WTC11 (cell line): ENCODE measurements around the gene CLTCL1. TPM values are rescaled to one million over a fixed set of nuclear protein-coding genes. Genes with fewer than 3 reads are reported as not detected.

Source experiments
- ATAC-seq: fragments of 200-7000 bp; cut with Tn5 transposase; 2 replicates; pipeline ENCODE4 v1.10.0; 2021; ENCODE audit warnings: mild to moderate bottlenecking, moderate library complexity
- CTCF ChIA-PET: fragments of 300-600 bp; sonication (Branson Sonifier 250); formaldehyde crosslinking; loops from one replicate; lab custom pipeline; 2021; ENCODE audit warnings: antibody characterized with exemption; lab: Charles Lee
- POLR2A ChIA-PET: fragments of 350-600 bp; sonication (Branson Sonifier 250); formaldehyde crosslinking; loops from one replicate; lab custom pipeline; 2021; ENCODE audit warnings: antibody characterized with exemption; lab: Charles Lee
- DNase-seq: peaks from one replicate; pipeline ENCODE4 v3.0.0; 2021; ENCODE audit warnings: low spot score
- H3K27ac Mint-ChIP-seq: 2 replicates; pipeline ENCODE4 v1.8.0; 2021; ENCODE audit warnings: mixed read lengths
- H3K27me3 Mint-ChIP-seq: 2 replicates; pipeline ENCODE4 v1.8.0; 2021; ENCODE audit warnings: low read depth, mild to moderate bottlenecking, moderate library complexity, mixed read lengths
- H3K36me3 Mint-ChIP-seq: 2 replicates; pipeline ENCODE4 v1.8.0; 2021; ENCODE audit warnings: mixed read lengths
- H3K4me1 Mint-ChIP-seq: 2 replicates; pipeline ENCODE4 v1.8.0; 2022; ENCODE audit warnings: mixed read lengths
- H3K4me3 Mint-ChIP-seq: 2 replicates; pipeline ENCODE4 v1.8.0; 2021; ENCODE audit warnings: mild to moderate bottlenecking, moderate library complexity, mixed read lengths
- H3K9me3 Mint-ChIP-seq: 2 replicates; pipeline ENCODE4 v1.8.0; 2021; ENCODE audit warnings: mixed read lengths
- CBFB ChIP-seq: sonication (generic); formaldehyde crosslinking; IDR thresholded peaks from 2 replicates; pipeline ENCODE4 v1.8.1; 2022; ENCODE audit warnings: mild to moderate bottlenecking, low read depth, missing genetic modification reagents
- FOXK1 ChIP-seq: sonication (generic); formaldehyde crosslinking; IDR thresholded peaks from 2 replicates; pipeline ENCODE4 v1.8.0; 2022; ENCODE audit warnings: mild to moderate bottlenecking, moderate library complexity, missing genetic modification reagents
- FOXP1 ChIP-seq: sonication (generic); formaldehyde crosslinking; IDR thresholded peaks from 2 replicates; pipeline ENCODE4 v1.8.0; 2022; ENCODE audit warnings: missing genetic modification reagents, mild to moderate bottlenecking, moderate library complexity, borderline replicate concordance
- GRHL2 ChIP-seq: fragments of 250-450 bp; sonication (Bioruptor Pico); IDR thresholded peaks from 2 replicates; pipeline ENCODE4 v1.8.0; 2022; ENCODE audit warnings: mild to moderate bottlenecking, moderate library complexity; ENCODE audit not compliant: insufficient replicate concordance, severe bottlenecking
- HMGA2 ChIP-seq: fragments of 250-450 bp; sonication (Bioruptor Pico); IDR thresholded peaks from 2 replicates; pipeline ENCODE4 v1.4.0; 2021; ENCODE audit warnings: mild to moderate bottlenecking, moderate library complexity
- MXD4 ChIP-seq: fragments of 250-450 bp; sonication (Bioruptor Pico); IDR thresholded peaks from 2 replicates; pipeline ENCODE4 v1.8.0; 2021; ENCODE audit warnings: mild to moderate bottlenecking, moderate library complexity, borderline replicate concordance
- SMAD4 ChIP-seq: sonication (generic); formaldehyde crosslinking; IDR thresholded peaks from 2 replicates; pipeline ENCODE4 v1.8.0; 2022; ENCODE audit warnings: mild to moderate bottlenecking, missing genetic modification reagents
- SOX15 ChIP-seq: fragments of 250-450 bp; sonication (Bioruptor Pico); IDR thresholded peaks from 2 replicates; pipeline ENCODE4 v1.9.0; 2021; ENCODE audit warnings: mild to moderate bottlenecking
- TEAD4 ChIP-seq: sonication (generic); formaldehyde crosslinking; IDR thresholded peaks from 2 replicates; pipeline ENCODE4 v1.8.0; 2022; ENCODE audit warnings: mild to moderate bottlenecking, missing genetic modification reagents
- ZNF121 ChIP-seq: sonication (generic); formaldehyde crosslinking; IDR thresholded peaks from 2 replicates; pipeline ENCODE4 v1.8.0; 2023; ENCODE audit warnings: missing genetic modification reagents
- ZNF416 ChIP-seq: fragments of 250-450 bp; sonication (Bioruptor Pico); IDR thresholded peaks from 2 replicates; pipeline ENCODE4 v1.9.0; 2021; ENCODE audit warnings: mild to moderate bottlenecking, inconsistent platforms
- total RNA-seq: library from RNA; stranded (reverse); gene quantifications from 3 replicates; pipeline ENCODE4 v1.2.3, GENCODE V29; 2021
- TF ChIP-seq, protein P1 (sequence below): sonication (generic); formaldehyde crosslinking; IDR thresholded peaks from 2 replicates; pipeline ENCODE4 v1.8.1; 2022; ENCODE audit warnings: low read depth, missing genetic modification reagents, borderline replicate concordance
- TF ChIP-seq, protein P2 (sequence below): fragments of 250-450 bp; sonication (Bioruptor Pico); conservative IDR thresholded peaks from 2 replicates; pipeline ENCODE4 v1.9.0; 2021; ENCODE audit warnings: mild to moderate bottlenecking
- TF ChIP-seq, protein P3 (sequence below): sonication (generic); formaldehyde crosslinking; IDR thresholded peaks from 2 replicates; pipeline ENCODE4 v1.8.1; 2022; ENCODE audit warnings: mild to moderate bottlenecking, missing genetic modification reagents, moderate library complexity, borderline replicate concordance
- TF ChIP-seq, protein P4 (sequence below): sonication (generic); formaldehyde crosslinking; IDR thresholded peaks from 2 replicates; pipeline ENCODE4 v1.8.0; 2023; ENCODE audit warnings: missing genetic modification reagents, mild to moderate bottlenecking, borderline replicate concordance
- TF ChIP-seq, protein P5 (sequence below): fragments of 250-450 bp; sonication (Bioruptor Pico); IDR thresholded peaks from 2 replicates; pipeline ENCODE4 v2.1.2; 2022; ENCODE audit warnings: mild to moderate bottlenecking, moderate library complexity

CLTCL1 gene
- total RNA-seq, 1 experiment from 2014 or later: 15.5 TPM

DNA sequence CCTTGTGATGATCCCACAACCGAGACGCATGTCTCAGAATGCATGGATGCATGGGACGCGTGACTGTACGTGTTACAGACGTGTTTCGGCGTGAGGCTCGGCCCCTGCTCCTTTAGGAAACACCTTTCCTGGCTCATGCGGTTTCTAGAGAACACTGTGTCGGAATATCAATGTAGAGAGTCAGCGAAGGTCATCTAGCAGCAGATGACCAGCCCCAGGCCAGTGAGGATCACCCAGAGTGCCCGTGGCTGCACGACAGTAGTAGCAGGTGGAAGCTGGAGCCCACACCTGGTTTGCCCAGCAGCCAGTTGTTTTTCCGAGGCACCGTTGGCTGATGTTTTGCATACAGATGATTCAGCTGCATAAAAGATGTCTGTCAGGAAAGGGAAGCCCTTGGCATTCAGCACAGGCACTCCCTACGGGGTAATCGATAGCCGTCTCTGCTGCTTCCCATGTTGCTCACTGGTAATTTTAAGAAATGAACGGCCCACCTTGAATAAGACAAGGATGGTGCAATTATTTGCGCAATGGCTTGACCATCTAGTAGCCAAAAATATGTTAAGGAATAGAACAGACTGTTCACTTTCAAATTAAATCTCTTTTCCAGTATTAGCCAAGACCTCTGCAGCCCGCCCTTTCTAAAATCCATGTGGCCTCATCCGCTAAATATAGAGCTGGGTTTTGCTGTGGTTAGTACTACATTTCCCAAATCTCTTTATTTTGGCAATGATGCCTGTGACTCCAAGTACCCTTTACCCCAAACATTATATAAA lies 1.1 kb upstream of the CLTCL1 start:
- ChIA-PET POLR2A (interaction anchor here (1.2 kb wide), 1 partner anchor 7 kb away, joined by 4 read pairs; no protein-coding TSS in a partner anchor), CTCF (interaction anchor here (2.2 kb wide), 1 partner anchor 114 kb away, joined by 19 read pairs; the partner anchor contains the start of gene SLC25A1)
- Mint-ChIP-seq H3K27ac (no peak overlapping the region), H3K4me3 (peak overlapping the region; percentile 91), H3K36me3 (no peaks in the 10 kb centered on the region), H3K9me3 (no peaks in the 10 kb centered on the region), H3K4me1 (peaks cover 16% of the 10 kb centered on the region), H3K27me3 (peaks cover 25% of the 10 kb centered on the region)
- ATAC-seq: no peak
- TF ChIP-seq TEAD4 (CRISPR knock-in tag): no peak; the same call in 1 of the 2 replicates
- TF ChIP-seq GRHL2: no peak
- TF ChIP-seq, protein P1, sequence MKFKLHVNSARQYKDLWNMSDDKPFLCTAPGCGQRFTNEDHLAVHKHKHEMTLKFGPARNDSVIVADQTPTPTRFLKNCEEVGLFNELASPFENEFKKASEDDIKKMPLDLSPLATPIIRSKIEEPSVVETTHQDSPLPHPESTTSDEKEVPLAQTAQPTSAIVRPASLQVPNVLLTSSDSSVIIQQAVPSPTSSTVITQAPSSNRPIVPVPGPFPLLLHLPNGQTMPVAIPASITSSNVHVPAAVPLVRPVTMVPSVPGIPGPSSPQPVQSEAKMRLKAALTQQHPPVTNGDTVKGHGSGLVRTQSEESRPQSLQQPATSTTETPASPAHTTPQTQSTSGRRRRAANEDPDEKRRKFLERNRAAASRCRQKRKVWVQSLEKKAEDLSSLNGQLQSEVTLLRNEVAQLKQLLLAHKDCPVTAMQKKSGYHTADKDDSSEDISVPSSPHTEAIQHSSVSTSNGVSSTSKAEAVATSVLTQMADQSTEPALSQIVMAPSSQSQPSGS (CRISPR knock-in tag): no peak
- no peak for TF ChIP-seq FOXP1 (CRISPR knock-in tag)
- TF ChIP-seq, protein P2, sequence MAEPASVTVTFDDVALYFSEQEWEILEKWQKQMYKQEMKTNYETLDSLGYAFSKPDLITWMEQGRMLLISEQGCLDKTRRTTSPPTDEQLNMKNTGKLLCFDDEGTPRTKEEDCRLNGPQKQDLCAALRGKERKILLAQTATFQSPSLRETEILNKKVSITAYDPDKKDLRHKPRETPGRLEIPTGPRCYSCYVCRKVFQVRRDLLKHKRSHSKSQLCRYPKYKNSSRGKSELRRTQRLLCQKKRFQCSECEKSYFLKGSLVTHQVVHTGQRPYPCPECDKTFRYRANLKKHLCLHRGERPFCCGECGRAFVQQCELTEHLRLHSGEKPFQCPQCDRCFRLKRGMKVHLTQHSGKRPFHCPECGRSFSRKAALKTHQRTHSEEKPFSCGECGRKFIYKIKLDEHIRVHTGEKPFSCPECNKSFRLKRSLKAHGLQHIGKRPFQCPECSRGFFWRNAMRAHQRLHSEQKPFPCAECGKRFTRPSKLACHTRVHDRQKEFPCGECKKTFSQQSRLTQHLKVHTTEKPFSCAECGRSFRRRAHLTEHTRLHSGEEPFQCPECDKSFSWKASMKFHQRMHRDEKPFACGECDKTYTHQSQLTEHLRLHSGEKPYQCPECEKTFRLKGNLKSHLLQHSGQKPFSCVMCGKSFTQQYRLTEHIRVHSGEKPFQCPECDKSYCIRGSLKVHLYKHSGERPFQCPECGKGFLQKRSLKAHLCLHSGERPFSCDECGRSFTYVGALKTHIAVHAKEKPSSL (CRISPR knock-in tag): no peak
- no peak for TF ChIP-seq ZNF121 (CRISPR knock-in tag)
- TF ChIP-seq, protein P3, sequence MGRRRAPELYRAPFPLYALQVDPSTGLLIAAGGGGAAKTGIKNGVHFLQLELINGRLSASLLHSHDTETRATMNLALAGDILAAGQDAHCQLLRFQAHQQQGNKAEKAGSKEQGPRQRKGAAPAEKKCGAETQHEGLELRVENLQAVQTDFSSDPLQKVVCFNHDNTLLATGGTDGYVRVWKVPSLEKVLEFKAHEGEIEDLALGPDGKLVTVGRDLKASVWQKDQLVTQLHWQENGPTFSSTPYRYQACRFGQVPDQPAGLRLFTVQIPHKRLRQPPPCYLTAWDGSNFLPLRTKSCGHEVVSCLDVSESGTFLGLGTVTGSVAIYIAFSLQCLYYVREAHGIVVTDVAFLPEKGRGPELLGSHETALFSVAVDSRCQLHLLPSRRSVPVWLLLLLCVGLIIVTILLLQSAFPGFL (CRISPR knock-in tag): no peak
- TF ChIP-seq MXD4: no peak
- TF ChIP-seq, protein P4, sequence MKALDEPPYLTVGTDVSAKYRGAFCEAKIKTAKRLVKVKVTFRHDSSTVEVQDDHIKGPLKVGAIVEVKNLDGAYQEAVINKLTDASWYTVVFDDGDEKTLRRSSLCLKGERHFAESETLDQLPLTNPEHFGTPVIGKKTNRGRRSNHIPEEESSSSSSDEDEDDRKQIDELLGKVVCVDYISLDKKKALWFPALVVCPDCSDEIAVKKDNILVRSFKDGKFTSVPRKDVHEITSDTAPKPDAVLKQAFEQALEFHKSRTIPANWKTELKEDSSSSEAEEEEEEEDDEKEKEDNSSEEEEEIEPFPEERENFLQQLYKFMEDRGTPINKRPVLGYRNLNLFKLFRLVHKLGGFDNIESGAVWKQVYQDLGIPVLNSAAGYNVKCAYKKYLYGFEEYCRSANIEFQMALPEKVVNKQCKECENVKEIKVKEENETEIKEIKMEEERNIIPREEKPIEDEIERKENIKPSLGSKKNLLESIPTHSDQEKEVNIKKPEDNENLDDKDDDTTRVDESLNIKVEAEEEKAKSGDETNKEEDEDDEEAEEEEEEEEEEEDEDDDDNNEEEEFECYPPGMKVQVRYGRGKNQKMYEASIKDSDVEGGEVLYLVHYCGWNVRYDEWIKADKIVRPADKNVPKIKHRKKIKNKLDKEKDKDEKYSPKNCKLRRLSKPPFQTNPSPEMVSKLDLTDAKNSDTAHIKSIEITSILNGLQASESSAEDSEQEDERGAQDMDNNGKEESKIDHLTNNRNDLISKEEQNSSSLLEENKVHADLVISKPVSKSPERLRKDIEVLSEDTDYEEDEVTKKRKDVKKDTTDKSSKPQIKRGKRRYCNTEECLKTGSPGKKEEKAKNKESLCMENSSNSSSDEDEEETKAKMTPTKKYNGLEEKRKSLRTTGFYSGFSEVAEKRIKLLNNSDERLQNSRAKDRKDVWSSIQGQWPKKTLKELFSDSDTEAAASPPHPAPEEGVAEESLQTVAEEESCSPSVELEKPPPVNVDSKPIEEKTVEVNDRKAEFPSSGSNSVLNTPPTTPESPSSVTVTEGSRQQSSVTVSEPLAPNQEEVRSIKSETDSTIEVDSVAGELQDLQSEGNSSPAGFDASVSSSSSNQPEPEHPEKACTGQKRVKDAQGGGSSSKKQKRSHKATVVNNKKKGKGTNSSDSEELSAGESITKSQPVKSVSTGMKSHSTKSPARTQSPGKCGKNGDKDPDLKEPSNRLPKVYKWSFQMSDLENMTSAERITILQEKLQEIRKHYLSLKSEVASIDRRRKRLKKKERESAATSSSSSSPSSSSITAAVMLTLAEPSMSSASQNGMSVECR (CRISPR knock-in tag): no peak; the same call in 1 of the 2 replicates
- no peak for TF ChIP-seq SOX15
- no peak for TF ChIP-seq FOXK1 (CRISPR knock-in tag)
- TF ChIP-seq SMAD4 (CRISPR knock-in tag): no peak
- TF ChIP-seq, protein P5, sequence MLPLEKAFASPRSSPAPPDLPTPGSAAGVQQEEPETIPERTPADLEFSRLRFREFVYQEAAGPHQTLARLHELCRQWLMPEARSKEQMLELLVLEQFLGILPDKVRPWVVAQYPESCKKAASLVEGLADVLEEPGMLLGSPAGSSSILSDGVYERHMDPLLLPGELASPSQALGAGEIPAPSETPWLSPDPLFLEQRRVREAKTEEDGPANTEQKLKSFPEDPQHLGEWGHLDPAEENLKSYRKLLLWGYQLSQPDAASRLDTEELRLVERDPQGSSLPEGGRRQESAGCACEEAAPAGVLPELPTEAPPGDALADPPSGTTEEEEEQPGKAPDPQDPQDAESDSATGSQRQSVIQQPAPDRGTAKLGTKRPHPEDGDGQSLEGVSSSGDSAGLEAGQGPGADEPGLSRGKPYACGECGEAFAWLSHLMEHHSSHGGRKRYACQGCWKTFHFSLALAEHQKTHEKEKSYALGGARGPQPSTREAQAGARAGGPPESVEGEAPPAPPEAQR (CRISPR knock-in tag): no peak
- TF ChIP-seq HMGA2 (CRISPR knock-in tag): no peak
- no peak for TF ChIP-seq ZNF416
- no peak for TF ChIP-seq CBFB (CRISPR knock-in tag)
- no peak for DNase-seq
